NAMALWA (cell line): Measurements from ENCODE around the gene ADARB2.
A peak's percentile ranks its signal among the peaks of the same experiment; 100 is the strongest.

ENCODE experiments used
- DNase-seq: peaks from one replicate; pipeline ENCODE4 v3.0.0-alpha.2; 2015; ENCODE audit warnings: low spot score

Gene ADARB2

GRCh38 chr10:1662438-1663025, 74.8 kb downstream of the ADARB2 start:
- peak; percentile 17 for DNase-seq

- peak; percentile 71 for DNase-seq
These were observed 75.4 kb downstream of the ADARB2 start for GRCh38 chr10:1661859-1662437.

- no peak for DNase-seq
These were observed 75.9 kb downstream of the ADARB2 start for GRCh38 chr10:1661416-1661815.

DNA sequence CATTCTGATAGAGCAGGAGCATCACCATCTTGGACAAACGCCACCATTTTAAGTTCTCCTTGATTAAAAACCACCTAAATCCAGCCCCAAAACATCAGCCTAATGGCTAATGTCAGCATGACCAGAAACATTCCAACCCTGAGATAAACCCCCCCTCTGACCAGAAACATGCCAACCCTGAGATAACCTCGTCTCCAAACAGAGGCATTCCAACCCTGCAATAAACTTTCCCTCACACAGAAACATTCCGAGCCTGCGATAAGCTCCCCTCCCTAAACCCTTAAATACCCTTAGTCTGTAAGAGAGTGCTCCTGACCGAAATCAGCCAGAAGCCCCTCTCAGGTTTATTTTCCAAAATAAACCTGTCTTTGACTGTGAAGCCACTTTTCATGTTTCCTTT, 76.5 kb downstream of the ADARB2 start:
- no peak for DNase-seq

GRCh38 chr10:1660386-1660785, 76.9 kb downstream of the ADARB2 start:
- DNase-seq = no peak

DNA sequence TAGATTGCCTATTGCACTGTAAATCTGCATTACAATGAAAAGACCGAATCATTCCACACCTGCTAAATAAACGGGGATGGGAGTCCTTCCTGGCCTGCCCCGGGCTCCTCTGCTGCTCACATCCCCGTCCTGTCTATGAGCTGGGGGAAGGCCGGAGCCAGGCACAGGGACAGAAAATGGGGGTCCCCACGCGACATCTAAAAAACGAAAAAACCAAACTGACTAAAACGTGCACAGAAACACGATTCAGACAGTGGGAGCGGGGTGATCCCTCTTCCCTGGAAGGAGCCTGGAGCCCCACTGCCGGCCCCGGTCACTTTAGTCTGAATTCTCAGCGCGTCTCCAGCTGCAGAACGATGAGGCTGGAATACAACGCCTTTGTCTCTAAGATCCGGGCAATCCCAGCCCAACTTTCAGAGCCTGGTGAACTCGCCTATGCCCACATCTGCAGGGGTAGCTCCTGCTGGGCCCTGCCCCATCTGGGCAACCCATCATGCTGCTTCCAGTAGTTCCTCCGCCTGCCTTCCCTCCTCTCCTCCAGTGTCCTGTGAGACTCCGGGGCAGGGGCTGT, 78.0 kb downstream of the ADARB2 start:
- no peak for DNase-seq

GRCh38 chr10:1658658-1659057, 78.7 kb downstream of the ADARB2 start:
- DNase-seq = no peak

DNA sequence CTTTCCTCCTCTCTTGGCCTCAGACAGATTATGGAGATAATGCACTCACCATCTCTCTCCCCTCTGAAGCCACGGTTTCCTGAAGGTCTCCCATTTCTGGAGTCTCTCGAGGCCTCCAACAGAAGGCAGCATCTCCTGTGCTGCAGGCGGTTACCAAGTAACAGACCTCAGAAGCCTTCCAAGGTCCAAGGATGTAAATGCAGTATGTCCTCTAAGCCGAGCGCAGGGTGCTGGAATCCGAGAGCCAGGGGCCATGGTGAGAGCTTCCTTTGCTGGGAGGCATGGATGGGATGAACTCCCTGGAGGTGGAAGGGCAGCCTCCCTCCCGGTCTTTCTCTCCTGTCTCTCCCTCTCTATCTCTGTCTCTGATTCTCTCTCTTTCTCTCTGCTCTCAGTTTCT, 79.8 kb downstream of the ADARB2 start:
- no peak for DNase-seq

GRCh38 chr10:1655367-1655766, 82.0 kb downstream of the ADARB2 start:
- DNase-seq = no peak

DNA sequence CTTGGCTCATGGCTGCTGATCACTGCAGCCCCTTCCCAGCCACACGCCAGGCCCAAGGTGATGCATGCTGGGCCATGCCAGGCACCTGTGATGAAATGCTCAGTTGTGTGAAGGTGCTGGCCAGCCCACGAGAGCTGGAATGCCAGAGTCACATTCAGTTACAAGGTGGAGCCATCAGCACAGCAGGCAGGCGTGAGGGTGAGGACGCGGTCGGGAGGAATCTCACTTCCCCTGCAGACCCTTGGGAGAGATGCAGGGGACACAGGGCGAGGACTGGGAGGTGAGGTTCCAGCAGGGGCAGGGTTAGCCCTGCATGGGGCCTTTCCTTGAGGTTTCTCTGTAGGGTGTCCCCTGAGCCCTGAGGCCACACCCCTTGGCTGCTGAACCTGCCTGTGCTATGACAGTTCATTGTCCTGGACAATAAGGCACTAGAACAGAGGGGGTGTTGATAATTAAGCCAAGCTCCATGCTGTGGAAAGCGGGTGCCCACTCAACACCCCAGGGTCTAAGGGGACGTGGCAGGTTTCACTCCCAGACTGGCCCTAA, 82.4 kb downstream of the ADARB2 start:
- DNase-seq = no peak

DNA sequence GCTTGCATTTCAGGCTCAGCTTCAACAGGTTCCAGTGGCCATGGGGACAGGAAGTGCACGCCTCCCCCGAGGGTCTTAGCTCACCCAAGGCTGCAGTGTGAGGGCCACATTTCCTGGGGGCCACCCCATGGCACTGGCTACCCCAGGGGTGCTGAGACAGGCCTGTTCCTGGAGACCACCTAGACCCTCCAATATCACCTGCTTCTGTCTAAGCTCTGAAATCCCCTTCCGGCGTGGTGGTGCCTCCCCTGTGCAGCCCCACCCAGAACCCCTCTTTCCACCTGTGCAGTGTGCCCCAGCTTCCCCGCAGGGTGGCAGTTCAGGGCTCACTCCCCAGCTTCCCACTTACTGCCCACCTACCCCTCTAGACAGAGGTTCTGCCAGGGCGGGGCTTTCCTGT, 83.1 kb downstream of the ADARB2 start:
- no peak for DNase-seq

GRCh38 chr10:1653321-1653720, 84.0 kb downstream of the ADARB2 start:
- DNase-seq = no peak

- no peak for DNase-seq
These were observed 85.2 kb downstream of the ADARB2 start for GRCh38 chr10:1652151-1652550.

GRCh38 chr10:1651270-1651966, 85.9 kb downstream of the ADARB2 start:
- DNase-seq = no peak

DNA sequence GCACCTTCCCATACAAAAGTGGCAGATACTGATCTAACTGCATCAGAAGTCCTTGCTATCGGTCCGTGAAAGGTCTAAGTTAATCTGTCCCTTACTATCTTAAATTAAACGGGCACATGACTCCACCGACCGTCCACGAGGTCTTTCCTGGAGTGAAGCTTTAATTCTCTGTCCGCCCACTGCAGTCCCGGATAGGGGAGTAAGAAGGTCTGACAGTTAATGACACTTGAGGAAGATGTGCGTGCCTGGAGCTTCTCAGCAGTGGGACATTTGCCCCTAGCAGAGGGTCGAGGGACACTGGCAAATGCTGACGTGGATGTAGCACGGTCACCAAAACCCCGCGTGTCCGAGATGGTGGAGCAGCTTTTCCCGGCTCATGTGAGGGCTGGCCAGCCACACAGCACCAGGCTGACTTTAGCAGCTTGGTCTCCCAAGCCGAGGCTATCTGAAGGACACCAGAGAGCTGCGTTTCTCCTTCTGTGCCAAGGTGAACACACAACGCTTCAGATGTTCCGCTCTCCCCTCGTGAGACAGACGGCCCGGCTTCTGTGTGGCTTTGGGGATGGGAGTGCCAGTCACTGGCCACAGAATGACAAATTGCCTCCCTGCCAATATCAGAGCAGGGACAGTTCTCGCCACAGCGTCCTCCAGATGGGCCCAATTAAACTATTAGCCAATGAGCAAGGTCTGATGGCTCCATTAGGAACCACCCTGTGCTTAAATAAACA, 86.6 kb downstream of the ADARB2 start:
- no peak for DNase-seq

GRCh38 chr10:1648648-1649047, 88.7 kb downstream of the ADARB2 start:
- DNase-seq = no peak

DNA sequence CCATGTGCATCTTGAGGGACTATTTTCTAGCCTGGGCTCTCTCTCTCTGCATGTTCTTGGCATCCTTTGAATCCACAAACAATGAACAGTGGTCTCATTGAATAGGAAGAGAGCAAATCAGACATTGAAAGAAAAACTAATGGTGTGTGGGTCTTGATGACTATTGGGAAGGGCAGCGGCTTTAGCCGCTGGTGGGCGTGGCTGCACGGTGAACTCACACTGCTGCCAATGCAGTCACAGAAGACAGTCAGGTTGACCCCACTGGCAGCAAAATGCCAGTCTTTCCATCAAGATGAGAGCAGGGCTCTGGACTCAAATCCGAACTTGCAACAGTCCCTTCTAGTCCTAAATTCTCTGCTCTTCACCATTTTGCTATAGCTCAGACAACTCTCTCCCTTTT, 91.0 kb downstream of the ADARB2 start:
- no peak for DNase-seq

GRCh38 chr10:1645896-1646295, 91.4 kb downstream of the ADARB2 start:
- no peak for DNase-seq

DNA sequence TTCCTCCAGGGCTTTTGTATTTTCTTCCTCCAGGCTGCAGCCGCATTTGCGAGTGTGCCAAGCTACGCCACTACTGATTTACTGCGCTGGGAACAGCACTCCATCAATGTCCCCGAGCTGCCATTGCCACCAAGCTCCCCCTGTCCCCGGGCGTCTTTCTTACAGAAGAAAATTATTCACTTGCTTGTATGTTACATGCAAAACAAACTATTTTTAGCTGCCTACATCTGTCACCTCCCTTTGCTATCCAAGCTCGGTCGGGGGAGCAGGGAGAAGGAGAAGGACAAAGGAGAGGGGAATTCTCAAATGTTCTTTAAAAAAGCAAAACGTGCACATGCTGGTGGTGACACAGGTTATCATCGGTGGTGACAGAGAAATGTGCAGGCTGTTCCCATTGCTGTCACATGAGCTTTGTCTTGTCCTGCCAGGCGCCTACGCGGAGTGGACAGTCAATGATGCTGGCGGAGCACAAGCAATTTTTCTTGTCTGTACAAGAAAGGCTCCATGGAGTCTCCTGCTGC, 93.1 kb downstream of the ADARB2 start:
- DNase-seq = no peak

DNA sequence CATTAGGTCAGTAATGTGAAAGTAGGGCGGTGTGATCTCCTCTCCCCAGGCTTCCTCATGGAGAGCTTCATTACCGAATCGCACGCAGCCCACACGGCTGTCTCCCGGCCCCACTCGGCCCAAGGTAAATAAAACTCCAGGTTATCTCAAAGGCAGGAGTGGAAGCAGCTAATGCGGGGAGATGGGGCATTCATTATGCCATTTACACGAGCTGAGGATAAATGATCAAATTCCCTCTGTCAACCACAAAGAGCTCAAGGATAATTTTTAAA, 93.5 kb downstream of the ADARB2 start:
- no peak for DNase-seq

- no peak for DNase-seq
These were observed 94.0 kb downstream of the ADARB2 start for GRCh38 chr10:1643161-1643907.
